Hematopoietic multipotent progenitor cell (in vitro differentiated cells): ENCODE measurements around the gene GUCY1A2. TPM values are rescaled to one million over a fixed set of nuclear protein-coding genes. Genes with fewer than 3 reads are reported as not detected.

Experiments used
- DNase-seq, 3 donors: peaks; one replicate each; pipeline ENCODE4 v3.0.0-alpha.2; 2011 to 2015; ENCODE audit warnings: low read depth in 2 of 3, low spot score in 2 of 3
- total RNA-seq: library from RNA; depleted of rRNA; stranded (reverse); fragments of >200 nt; gene quantifications from one replicate; pipeline ENCODE4 v1.2.3, GENCODE V29; 2012

Gene GUCY1A2
- total RNA-seq, 1 donor = under 0.01 TPM

DNA sequence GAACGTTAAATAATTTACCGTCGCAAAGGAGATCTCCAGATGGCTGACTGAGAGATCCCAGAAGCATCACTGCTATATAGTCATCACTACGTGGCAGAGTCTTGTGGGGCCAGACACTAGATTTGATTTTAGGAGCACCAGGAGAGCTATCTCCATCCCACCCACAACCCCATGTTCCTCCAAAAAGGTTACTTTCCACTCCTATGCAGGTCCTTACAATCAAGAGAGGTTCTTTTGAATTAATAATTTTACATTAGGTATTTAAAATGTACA lies 19.4 kb downstream of the GUCY1A2 start:
- DNase-seq = no peak

- no peak for DNase-seq
Observed at GRCh38 chr11:106998116-106998915, 20.0 kb downstream of the GUCY1A2 start.

DNA sequence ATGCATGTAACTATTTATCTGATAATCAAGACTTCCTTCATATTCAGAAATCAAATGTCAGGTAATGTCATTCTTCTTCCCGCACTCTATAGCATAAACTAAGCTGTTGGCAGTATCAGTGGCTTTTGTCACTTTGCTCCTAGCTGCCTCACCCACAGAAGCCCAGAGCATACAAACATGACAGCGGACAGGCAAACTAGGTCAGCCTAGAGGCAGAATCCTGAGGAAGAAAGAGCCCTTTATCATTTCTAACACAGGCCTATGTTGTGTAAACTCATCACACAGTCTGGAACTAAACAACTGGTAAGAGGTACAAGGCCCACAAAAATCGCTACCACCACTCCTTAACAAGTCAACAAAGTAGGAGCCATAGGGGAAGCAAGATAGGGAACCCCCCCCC lies 21.0 kb downstream of the GUCY1A2 start:
- DNase-seq = no peak

DNA sequence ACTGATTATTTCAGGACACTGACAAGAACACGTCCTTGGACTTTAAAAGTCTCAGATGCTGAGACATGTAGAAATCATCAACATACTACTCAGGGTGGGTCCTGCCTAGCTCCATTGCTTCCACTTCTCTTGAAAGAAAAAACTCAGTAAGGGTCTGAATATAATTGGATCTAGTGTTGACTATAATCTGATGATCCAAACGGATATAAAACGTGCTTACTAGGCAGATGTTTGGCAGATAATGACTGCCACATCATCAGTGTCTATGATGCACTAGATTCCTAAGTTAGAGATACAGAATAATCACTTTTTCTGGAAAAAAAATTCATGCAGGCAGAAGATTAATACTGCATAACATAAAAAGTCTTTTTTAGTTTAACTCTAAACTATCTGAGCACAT lies 21.6 kb downstream of the GUCY1A2 start:
- no peak for DNase-seq

DNA sequence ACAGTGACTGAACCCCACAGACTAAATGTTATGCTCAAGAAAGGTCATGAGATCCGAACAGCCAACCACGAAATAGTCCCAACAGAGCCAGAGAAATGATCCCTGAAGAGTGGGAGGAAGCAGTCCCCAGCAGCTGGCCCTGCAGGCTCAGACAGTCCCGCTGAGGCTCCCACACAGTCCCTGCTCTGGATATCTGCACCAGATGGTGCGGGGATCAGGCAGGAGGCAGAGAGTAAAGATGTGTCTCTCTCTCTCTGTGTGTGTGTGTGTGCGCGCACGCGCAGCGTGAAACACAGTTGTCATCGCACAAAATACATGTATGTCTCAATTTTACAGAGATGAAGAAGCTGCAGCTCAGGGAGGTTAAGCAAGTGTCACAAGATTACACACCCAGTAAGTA lies 27.9 kb downstream of the GUCY1A2 start:
- DNase-seq = no peak

GRCh38 chr11:106989078-106989455 lies 29.2 kb downstream of the GUCY1A2 start:
- no peak for DNase-seq

DNA sequence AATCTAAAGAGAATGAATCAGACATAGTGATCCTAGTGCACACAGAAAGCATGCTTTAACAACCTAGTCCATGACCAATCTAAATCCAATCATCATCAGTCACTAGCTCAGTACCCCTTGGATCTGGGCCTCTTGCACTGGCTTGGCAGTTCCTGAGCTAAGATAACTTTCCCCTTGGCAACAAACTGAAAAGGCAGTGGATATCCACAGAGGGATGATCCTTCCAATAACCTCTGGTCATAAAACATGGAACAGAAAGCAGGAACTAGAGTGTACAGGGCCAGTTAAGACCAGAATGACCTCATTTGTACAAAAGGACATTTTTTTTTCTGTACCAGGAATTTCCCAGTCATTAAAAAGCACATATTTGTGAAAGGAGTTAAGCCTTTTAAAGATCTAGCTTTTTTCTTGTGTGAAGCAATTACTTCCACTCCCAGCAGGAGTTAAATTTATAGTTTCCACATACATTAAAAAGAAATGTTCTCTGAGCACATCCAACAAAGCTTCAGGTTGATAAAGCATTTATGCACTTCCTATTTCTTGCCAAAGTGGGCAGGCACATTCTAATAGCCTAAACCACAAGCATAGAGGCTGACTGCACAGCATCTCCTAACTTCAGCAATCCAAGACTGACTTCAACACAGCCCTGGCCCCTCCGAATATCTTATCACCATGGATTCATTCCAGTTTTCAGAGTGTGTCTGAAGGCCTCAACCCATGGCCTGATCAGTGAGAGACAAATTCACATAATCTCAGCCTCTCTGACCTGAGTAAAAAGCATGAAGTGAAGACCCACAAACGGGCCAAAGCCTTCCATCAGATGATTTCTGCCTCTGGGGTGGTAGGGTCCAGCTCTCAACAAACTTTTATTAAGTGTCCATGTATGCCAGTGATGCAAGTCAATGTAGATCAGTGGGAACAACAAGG lies 29.9 kb downstream of the GUCY1A2 start:
- no peak for DNase-seq

DNA sequence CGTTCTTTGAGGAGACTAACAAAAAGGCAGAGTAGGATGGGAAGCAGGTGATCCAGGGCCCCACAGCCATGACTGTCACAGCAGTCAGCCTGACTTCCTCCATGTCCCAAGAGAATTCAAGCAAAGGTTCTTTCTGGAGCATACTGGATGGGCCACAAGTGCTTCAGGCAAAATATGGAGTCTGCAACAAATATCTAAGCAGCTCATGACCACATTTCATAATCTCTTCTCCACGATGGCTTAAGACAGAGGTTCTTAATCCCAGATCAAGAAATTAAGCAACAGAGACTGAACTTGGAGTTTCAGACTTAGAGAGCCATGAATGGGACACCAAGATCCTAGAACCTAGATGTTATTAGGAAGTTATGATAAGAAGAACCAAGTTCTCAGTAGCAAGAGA lies 31.6 kb downstream of the GUCY1A2 start:
- DNase-seq = no peak

DNA sequence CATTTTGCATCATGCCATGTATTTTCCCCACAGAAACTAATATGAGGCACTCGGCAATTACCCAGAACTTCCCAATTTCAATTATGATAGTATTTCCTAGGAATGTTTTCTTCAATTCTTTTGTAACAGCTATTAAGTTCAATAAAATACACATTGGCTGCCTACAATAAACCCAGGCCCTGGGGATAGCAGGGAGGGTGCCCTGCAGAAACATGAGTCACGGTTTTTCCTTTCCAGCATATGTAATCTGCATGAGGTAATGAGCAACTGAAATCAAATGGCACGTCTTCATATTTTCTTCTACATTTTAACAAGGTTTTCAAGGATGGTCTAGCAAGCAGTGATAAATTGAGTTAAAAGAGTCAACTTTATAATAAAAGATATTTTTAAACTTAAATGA lies 32.0 kb downstream of the GUCY1A2 start:
- DNase-seq = no peak

- DNase-seq = no peak
Observed at GRCh38 chr11:106983991-106984390, 34.3 kb downstream of the GUCY1A2 start.

- DNase-seq = no peak
Observed at GRCh38 chr11:106983261-106983660, 35.0 kb downstream of the GUCY1A2 start.

DNA sequence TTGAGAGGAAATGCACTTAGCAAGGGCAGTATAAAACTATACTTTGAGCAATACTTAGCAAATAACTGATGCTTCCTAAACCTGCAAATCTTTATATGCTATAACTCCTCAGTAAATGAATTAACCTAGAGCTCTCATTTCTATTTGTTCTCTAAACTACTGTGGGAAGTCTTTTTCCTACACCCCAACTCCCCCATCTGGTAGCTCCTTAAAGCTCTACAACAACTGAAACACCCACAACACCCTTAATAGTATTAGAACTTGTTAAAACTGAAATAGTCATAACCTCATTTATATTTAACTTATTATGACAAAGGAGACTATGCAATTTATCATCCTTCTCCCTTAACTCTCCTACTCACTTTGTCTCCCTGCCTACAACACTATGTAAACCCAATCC lies 43.4 kb downstream of the GUCY1A2 start:
- no peak for DNase-seq

- no peak for DNase-seq
Observed at GRCh38 chr11:106971864-106972263, 46.4 kb downstream of the GUCY1A2 start.

GRCh38 chr11:106969644-106970355 lies 48.5 kb downstream of the GUCY1A2 start:
- no peak for DNase-seq

- DNase-seq = no peak
Observed at GRCh38 chr11:106962995-106963394, 55.3 kb downstream of the GUCY1A2 start.

DNA sequence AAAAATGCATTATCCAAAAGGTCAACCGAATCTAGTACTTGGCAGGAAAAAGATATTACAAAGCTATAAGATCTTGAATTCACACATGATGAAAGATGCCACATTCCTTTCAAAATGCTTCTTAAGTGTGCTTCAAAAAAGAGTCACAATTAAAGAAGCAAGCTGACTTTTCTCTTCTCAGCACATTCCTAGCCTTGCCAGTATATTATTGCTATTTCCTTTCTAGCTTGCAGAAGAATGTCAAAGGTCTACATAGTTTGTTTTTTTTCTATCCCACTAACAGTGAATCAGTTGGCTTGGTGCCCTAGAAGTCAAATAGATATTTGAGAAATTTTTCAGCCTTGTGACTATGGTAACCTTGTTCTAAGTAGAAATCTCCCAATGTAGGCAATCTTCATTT lies 56.8 kb downstream of the GUCY1A2 start:
- DNase-seq = no peak

DNA sequence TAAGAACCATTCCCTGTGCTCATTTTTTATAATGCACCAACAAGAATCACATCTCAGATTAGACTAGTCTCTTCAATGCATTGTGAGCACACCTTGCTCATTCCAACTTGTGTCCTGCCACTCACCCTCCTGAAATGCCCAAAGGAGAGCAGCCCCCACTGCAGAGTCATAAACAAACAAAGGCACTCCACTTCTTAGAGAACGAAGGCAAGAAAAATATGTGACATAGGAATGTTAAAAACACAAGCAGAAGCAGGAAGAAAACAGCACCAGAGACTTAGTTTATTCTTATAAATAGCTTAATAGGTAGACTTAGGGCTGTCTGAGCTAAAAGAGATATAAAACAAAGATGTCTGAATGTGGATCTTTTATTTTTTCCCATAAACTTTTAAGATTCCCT lies 57.2 kb downstream of the GUCY1A2 start:
- DNase-seq = no peak

- DNase-seq = no peak
Observed at GRCh38 chr11:106959800-106960199, 58.5 kb downstream of the GUCY1A2 start.

DNA sequence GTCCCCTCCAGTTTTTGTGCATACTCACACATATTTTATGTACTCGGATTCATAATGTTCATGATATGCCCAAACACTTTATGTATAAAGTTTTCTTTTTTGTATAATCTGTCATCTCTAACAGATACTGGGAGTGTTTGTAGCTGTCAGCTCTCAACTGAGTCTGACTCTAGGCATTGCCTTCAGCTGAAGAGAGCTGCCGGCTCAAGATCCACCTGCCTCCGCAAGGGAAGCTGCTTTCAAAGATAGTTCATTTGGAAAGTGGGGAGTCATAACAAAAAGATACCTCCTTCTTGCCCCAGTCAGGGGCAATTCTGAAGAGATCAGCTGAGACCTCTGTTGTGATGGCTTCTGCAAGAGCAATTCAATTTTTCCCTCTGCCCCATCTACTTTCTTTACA lies 58.9 kb downstream of the GUCY1A2 start:
- no peak for DNase-seq

GRCh38 chr11:106958517-106959248 lies 59.6 kb downstream of the GUCY1A2 start:
- no peak for DNase-seq

DNA sequence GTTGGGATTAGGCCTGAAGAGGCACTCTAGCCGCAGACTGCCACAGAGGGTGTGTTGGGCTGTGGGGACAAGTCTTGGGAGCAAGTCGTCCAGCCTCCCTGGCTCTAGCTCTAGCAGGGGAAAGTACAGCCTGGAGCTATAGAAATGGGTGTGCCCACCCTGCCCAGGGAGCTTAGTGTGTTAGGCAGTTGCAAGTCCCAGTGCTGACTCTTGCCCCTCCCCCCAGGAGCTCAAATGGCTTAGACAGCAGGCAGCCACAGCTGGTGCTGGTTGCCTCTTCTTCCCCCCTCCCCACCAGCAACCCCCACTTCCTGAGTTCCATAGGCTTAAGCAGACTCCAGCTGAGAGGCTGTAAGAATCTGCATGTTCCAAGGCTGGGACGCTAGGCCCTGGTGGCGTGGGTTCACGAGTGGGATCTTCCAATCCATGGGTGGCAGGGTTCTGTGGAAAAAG lies 61.2 kb downstream of the GUCY1A2 start:
- DNase-seq = no peak
